ENCODE measurements around the gene UAP1L1.

Gene UAP1L1

GRCh38 chr9:137108608-137109249 is 31.4 kb downstream of the UAP1L1 start:
- Histone ChIP-seq H3K79me1 (ENCODE audit: low read depth, low read length) (no peaks in the 10 kb centered on the region), H3K27ac (replicated peaks; ENCODE audit: low read length) (no peak overlapping the region), H3K9ac (ENCODE audit: low read depth, low read length, poor library complexity) (no peak overlapping the region), H3K9me3 (replicated peaks in 1 of 2; ENCODE audit: control insufficient read depth in 2 of 2, insufficient read depth in 1 of 2, low read depth in 1 of 2, low read length in 2 of 2) (peaks cover 2% of the 10 kb centered on the region in 2 donors), H2BK12ac (ENCODE audit: low read length) (no peak overlapping the region), H4K8ac (ENCODE audit: low read depth, low read length) (no peak overlapping the region), H2AFZ (ENCODE audit: low read length) (no peak overlapping the region), H2BK5ac (ENCODE audit: low read length) (no peak overlapping the region), H3K4me1 (ENCODE audit: control insufficient read depth in 2 of 2, insufficient read depth in 1 of 2, low read depth in 1 of 2, low read length in 2 of 2) (peaks cover 0 to 2% of the 10 kb centered on the region in 2 donors), H3K4me3 (ENCODE audit: low read length in 2 of 2) (no peak overlapping the region), H3K36me3 (replicated peaks in 1 of 2; ENCODE audit: control insufficient read depth in 2 of 2, insufficient read depth in 2 of 2, low read length in 2 of 2) (peaks cover 34 to 56% of the 10 kb centered on the region in 2 donors), H3K18ac (ENCODE audit: low read length) (no peak overlapping the region), H2BK15ac (ENCODE audit: low read length) (no peak overlapping the region), H4K91ac (ENCODE audit: low read depth, low read length, poor library complexity) (no peak overlapping the region), H3K4me2 (ENCODE audit: insufficient read depth, low read length, poor library complexity, severe bottlenecking) (no peak overlapping the region), H2AK5ac (ENCODE audit: low read depth, low read length) (no peak overlapping the region), H3K23ac (ENCODE audit: low read depth, low read length, poor library complexity) (no peak overlapping the region), H3K4ac (ENCODE audit: low read length) (no peak overlapping the region), H2BK120ac (ENCODE audit: low read depth, low read length) (no peak overlapping the region), H3K27me3 (ENCODE audit: control insufficient read depth in 3 of 3, insufficient read depth in 3 of 3, low read depth in 1 of 3, low read length in 3 of 3) (peaks cover 0 to 12% (median 2%) of the 10 kb centered on the region in 3 experiments), H3K14ac (ENCODE audit: low read length) (no peak overlapping the region)
- WGBS, 2 donors (ENCODE audit: extremely low coverage in 2 of 2, insufficient read length in 2 of 2, insufficient replicate concordance in 1 of 2): no CpG with 5 or more reads among the region's 29 CpGs
- no peak for DNase-seq (ENCODE audit: low spot score)

GRCh38 chr9:137109250-137110146 is 32.2 kb downstream of the UAP1L1 start:
- Histone ChIP-seq H3K18ac (ENCODE audit: low read length) (no peak overlapping the region), H2AFZ (ENCODE audit: low read length) (no peak overlapping the region), H3K27ac (replicated peaks; ENCODE audit: low read length) (no peak overlapping the region), H3K79me1 (ENCODE audit: low read depth, low read length) (no peaks in the 10 kb centered on the region), H3K4me1 (ENCODE audit: control insufficient read depth in 2 of 2, insufficient read depth in 1 of 2, low read depth in 1 of 2, low read length in 2 of 2) (peaks cover 0 to 2% of the 10 kb centered on the region in 2 donors), H2BK120ac (ENCODE audit: low read depth, low read length) (no peak overlapping the region), H2BK12ac (ENCODE audit: low read length) (peak overlapping the region; percentile 41), H3K14ac (ENCODE audit: low read length) (no peak overlapping the region), H3K4ac (ENCODE audit: low read length) (no peak overlapping the region), H4K91ac (ENCODE audit: low read depth, low read length, poor library complexity) (no peak overlapping the region), H3K9ac (ENCODE audit: low read depth, low read length, poor library complexity) (no peak overlapping the region), H4K8ac (ENCODE audit: low read depth, low read length) (no peak overlapping the region), H3K27me3 (ENCODE audit: control insufficient read depth in 3 of 3, insufficient read depth in 3 of 3, low read depth in 1 of 3, low read length in 3 of 3) (peaks cover 0 to 14% (median 2%) of the 10 kb centered on the region in 3 experiments), H3K36me3 (replicated peaks in 1 of 2; ENCODE audit: control insufficient read depth in 2 of 2, insufficient read depth in 2 of 2, low read length in 2 of 2) (peaks cover 29 to 49% of the 10 kb centered on the region in 2 donors), H3K23ac (ENCODE audit: low read depth, low read length, poor library complexity) (peak overlapping the region; percentile 55), H2BK5ac (ENCODE audit: low read length) (no peak overlapping the region), H2BK15ac (ENCODE audit: low read length) (no peak overlapping the region), H2AK5ac (ENCODE audit: low read depth, low read length) (no peak overlapping the region), H3K4me3 (ENCODE audit: low read length in 2 of 2) (no peak overlapping the region), H3K9me3 (replicated peaks in 1 of 2; ENCODE audit: control insufficient read depth in 2 of 2, insufficient read depth in 1 of 2, low read depth in 1 of 2, low read length in 2 of 2) (no peaks in the 10 kb centered on the region), H3K4me2 (ENCODE audit: insufficient read depth, low read length, poor library complexity, severe bottlenecking) (no peak overlapping the region)
- WGBS, 2 donors (ENCODE audit: extremely low coverage in 2 of 2, insufficient read length in 2 of 2, insufficient replicate concordance in 1 of 2): no CpG with 5 or more reads among the region's 34 CpGs
- DNase-seq (ENCODE audit: low spot score): no peak

GRCh38 chr9:137110147-137110910 is 33.0 kb downstream of the UAP1L1 start:
- DNase-seq (ENCODE audit: low spot score): no peak
- Histone ChIP-seq H4K8ac (ENCODE audit: low read depth, low read length) (no peak overlapping the region), H3K36me3 (replicated peaks in 1 of 2; ENCODE audit: control insufficient read depth in 2 of 2, insufficient read depth in 2 of 2, low read length in 2 of 2) (peaks cover 25 to 41% of the 10 kb centered on the region in 2 donors)

More at GRCh38 chr9:137110147-137110910, 33.0 kb downstream of the UAP1L1 start:
- H3K14ac ChIP-seq (ENCODE audit: low read length): no peak overlapping the region
- H2BK120ac ChIP-seq (ENCODE audit: low read depth, low read length): no peak overlapping the region
- H3K79me1 ChIP-seq (ENCODE audit: low read depth, low read length): no peaks in the 10 kb centered on the region
- H3K27me3 ChIP-seq (ENCODE audit: control insufficient read depth in 3 of 3, insufficient read depth in 3 of 3, low read depth in 1 of 3, low read length in 3 of 3): peaks cover 0 to 23% (median 5%) of the 10 kb centered on the region in 3 experiments
- no CpG with 5 or more reads among the region's 38 CpGs for WGBS, 2 donors (ENCODE audit: extremely low coverage in 2 of 2, insufficient read length in 2 of 2, insufficient replicate concordance in 1 of 2)
- H3K4me3 ChIP-seq (ENCODE audit: low read length in 2 of 2): no peak overlapping the region
- H3K4me2 ChIP-seq (ENCODE audit: insufficient read depth, low read length, poor library complexity, severe bottlenecking): no peak overlapping the region
- H3K27ac ChIP-seq (replicated peaks; ENCODE audit: low read length): no peak overlapping the region
- no peak overlapping the region for H2AFZ ChIP-seq (ENCODE audit: low read length)
- H3K9me3 ChIP-seq (replicated peaks in 1 of 2; ENCODE audit: control insufficient read depth in 2 of 2, insufficient read depth in 1 of 2, low read depth in 1 of 2, low read length in 2 of 2): no peaks in the 10 kb centered on the region
- H2BK12ac ChIP-seq (ENCODE audit: low read length): no peak overlapping the region
- peak overlapping the region; percentile 55 for H3K23ac ChIP-seq (ENCODE audit: low read depth, low read length, poor library complexity)
- H2AK5ac ChIP-seq (ENCODE audit: low read depth, low read length): peak overlapping the region; percentile 28
- peaks cover 0 to 2% of the 10 kb centered on the region in 2 donors for H3K4me1 ChIP-seq (ENCODE audit: control insufficient read depth in 2 of 2, insufficient read depth in 1 of 2, low read depth in 1 of 2, low read length in 2 of 2)
- no peak overlapping the region for H4K91ac ChIP-seq (ENCODE audit: low read depth, low read length, poor library complexity)
- H3K4ac ChIP-seq (ENCODE audit: low read length): no peak overlapping the region
- H2BK5ac ChIP-seq (ENCODE audit: low read length): peak overlapping the region; percentile 39
- H3K18ac ChIP-seq (ENCODE audit: low read length): no peak overlapping the region
- H2BK15ac ChIP-seq (ENCODE audit: low read length): no peak overlapping the region
- no peak overlapping the region for H3K9ac ChIP-seq (ENCODE audit: low read depth, low read length, poor library complexity)

Data from neuronal stem cell (in vitro differentiated cells).